ENCODE results near the gene MYO3B. TPM values are rescaled to one million over a fixed set of nuclear protein-coding genes. Genes with fewer than 3 reads are reported as not detected.

Gene MYO3B
- total RNA-seq, 1 experiment from 2014 or later: 0.63 TPM

- peaks cover 0 to 2% (median 0%) of the 10 kb centered on the region in 3 experiments; a peak in 2 of 7 replicates for H3K36me3 Mint-ChIP-seq (ENCODE audit: insufficient read depth in 1 of 3, low read depth in 3 of 3)
- H3K23me2 ChIP-seq (ENCODE audit: insufficient read length, low read depth, low read length, poor library complexity, severe bottlenecking): no peaks in the 10 kb centered on the region
- no peaks in the 10 kb centered on the region for H3K27me3 ChIP-seq (ENCODE audit: insufficient read depth, low read length)
- TF ChIP-seq, protein P1, sequence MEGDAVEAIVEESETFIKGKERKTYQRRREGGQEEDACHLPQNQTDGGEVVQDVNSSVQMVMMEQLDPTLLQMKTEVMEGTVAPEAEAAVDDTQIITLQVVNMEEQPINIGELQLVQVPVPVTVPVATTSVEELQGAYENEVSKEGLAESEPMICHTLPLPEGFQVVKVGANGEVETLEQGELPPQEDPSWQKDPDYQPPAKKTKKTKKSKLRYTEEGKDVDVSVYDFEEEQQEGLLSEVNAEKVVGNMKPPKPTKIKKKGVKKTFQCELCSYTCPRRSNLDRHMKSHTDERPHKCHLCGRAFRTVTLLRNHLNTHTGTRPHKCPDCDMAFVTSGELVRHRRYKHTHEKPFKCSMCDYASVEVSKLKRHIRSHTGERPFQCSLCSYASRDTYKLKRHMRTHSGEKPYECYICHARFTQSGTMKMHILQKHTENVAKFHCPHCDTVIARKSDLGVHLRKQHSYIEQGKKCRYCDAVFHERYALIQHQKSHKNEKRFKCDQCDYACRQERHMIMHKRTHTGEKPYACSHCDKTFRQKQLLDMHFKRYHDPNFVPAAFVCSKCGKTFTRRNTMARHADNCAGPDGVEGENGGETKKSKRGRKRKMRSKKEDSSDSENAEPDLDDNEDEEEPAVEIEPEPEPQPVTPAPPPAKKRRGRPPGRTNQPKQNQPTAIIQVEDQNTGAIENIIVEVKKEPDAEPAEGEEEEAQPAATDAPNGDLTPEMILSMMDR (conservative IDR thresholded peaks at IDR 0.05): no peak
- H3T11ph ChIP-seq (ENCODE audit: low read length): no peak overlapping the region
- no CpG with 5 or more reads among the region's 4 CpGs for WGBS (ENCODE audit: extremely low coverage, insufficient read length, low lambda C conversion rate)
- H3K79me1 ChIP-seq (ENCODE audit: insufficient read depth, low read depth, low read length, poor library complexity, severe bottlenecking): no peaks in the 10 kb centered on the region
- no peak overlapping the region for H2BK20ac ChIP-seq (ENCODE audit: low read depth, low read length, poor library complexity, severe bottlenecking)
- no peak overlapping the region for H4K5ac ChIP-seq (ENCODE audit: insufficient read length, low read depth, low read length)
- H3K79me2 ChIP-seq (ENCODE audit: insufficient read depth, low read length): no peaks in the 10 kb centered on the region
- H3K23ac ChIP-seq (ENCODE audit: insufficient read length, low read depth, low read length): no peak overlapping the region
- no peaks in the 10 kb centered on the region; a peak in 1 of 4 replicates for H3K4me1 Mint-ChIP-seq
- no peak overlapping the region for H4K91ac ChIP-seq (ENCODE audit: insufficient read length, low read depth, low read length)
- H3K9me3 Mint-ChIP-seq: no peaks in the 10 kb centered on the region
- no peak overlapping the region for H3K27ac ChIP-seq (ENCODE audit: insufficient read length, low read depth, low read length)
- H3K27ac Mint-ChIP-seq: no peak overlapping the region; a peak in 1 of 7 replicates
- no peak overlapping the region for H2BK120ac ChIP-seq (ENCODE audit: low read depth, low read length, poor library complexity, severe bottlenecking)
- H3K27me3 Mint-ChIP-seq (ENCODE audit: low read depth): peaks cover 2% of the 10 kb centered on the region; the same call in 1 of the 2 replicates
- H2AFZ ChIP-seq (ENCODE audit: low read length): no peak overlapping the region
- H3K4ac ChIP-seq (ENCODE audit: low read depth, low read length): no peak overlapping the region
- no peak overlapping the region for H3K9ac ChIP-seq (ENCODE audit: extremely low read depth, insufficient read length, low read length)
- no peak overlapping the region for H4K8ac ChIP-seq (replicated peaks; ENCODE audit: insufficient read length, low read depth, low read length)
- no peaks in the 10 kb centered on the region for H3K9me3 ChIP-seq (ENCODE audit: control insufficient read depth, low read depth, low read length)
- no peak overlapping the region for H3K14ac ChIP-seq (ENCODE audit: insufficient read depth, low read length)
- H3K56ac ChIP-seq (ENCODE audit: insufficient read length, low read depth, low read length): no peak overlapping the region
- H2BK12ac ChIP-seq (ENCODE audit: insufficient read length, low read depth, low read length): no peak overlapping the region
- no peak overlapping the region for H3K18ac ChIP-seq (ENCODE audit: insufficient read length, low read depth, low read length)
- no peak for DNase-seq
- H3K4me2 ChIP-seq (ENCODE audit: insufficient read depth, insufficient read length, low read length): no peak overlapping the region
- no peak overlapping the region for H2BK5ac ChIP-seq (ENCODE audit: insufficient read length, low read length)
- no peaks in the 10 kb centered on the region for H4K20me1 ChIP-seq (ENCODE audit: control insufficient read depth, insufficient read depth, insufficient read length)
- no peak overlapping the region for H3K4me3 Mint-ChIP-seq
- no peak overlapping the region for H2BK15ac ChIP-seq (ENCODE audit: low read depth, low read length)
- no peak overlapping the region for H2AK5ac ChIP-seq (ENCODE audit: insufficient read length, low read length)
- no peaks in the 10 kb centered on the region for H3K4me1 ChIP-seq (ENCODE audit: insufficient read depth, low read length)
These were observed 299.7 kb downstream of the MYO3B start for GRCh38 chr2:170477630-170478029.

All from H9 (cell line).